ENCODE measurements around the gene SELENOO. TPM values are rescaled to one million over a fixed set of nuclear protein-coding genes. Genes with fewer than 3 reads are reported as not detected.

The SELENOO gene
- total RNA-seq, 1 donor from 2014 or later = 12.0 TPM

DNA sequence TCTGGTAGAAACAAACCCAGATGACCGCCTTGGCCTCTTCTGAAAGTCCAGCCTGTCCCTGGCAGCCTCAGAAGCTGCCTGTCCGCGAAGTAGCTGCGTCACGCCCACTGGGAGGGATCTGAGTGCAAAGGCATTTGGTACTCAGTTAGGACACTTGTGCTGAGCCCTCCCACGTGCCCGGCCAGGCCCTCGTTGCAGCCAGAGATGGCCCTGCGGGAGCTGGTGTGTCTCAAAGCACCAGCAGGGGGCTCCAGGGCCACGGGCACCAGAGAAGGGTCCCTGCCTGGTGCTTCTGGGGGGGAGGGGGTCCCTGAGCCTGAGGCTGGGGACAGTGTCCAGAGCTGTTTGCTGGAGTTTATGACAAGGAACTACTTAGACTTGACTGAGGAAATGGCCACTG lies 5.8 kb downstream of the SELENOO start:
- TF ChIP-seq, protein P1, sequence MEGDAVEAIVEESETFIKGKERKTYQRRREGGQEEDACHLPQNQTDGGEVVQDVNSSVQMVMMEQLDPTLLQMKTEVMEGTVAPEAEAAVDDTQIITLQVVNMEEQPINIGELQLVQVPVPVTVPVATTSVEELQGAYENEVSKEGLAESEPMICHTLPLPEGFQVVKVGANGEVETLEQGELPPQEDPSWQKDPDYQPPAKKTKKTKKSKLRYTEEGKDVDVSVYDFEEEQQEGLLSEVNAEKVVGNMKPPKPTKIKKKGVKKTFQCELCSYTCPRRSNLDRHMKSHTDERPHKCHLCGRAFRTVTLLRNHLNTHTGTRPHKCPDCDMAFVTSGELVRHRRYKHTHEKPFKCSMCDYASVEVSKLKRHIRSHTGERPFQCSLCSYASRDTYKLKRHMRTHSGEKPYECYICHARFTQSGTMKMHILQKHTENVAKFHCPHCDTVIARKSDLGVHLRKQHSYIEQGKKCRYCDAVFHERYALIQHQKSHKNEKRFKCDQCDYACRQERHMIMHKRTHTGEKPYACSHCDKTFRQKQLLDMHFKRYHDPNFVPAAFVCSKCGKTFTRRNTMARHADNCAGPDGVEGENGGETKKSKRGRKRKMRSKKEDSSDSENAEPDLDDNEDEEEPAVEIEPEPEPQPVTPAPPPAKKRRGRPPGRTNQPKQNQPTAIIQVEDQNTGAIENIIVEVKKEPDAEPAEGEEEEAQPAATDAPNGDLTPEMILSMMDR (IDR thresholded peaks at IDR 0.05; ENCODE audit: insufficient read depth, low read length, poor library complexity, severe bottlenecking) = peak; percentile 52
- H3K27me3 ChIP-seq (ENCODE audit: control insufficient read depth, insufficient read depth, low read length) = no peaks in the 10 kb centered on the region
- H3K4me3 ChIP-seq (ENCODE audit: low read depth, low read length) = no peak overlapping the region
- DNase-seq (ENCODE audit: low read depth) = no peak
- peaks cover 6% of the 10 kb centered on the region for H3K36me3 ChIP-seq (ENCODE audit: control insufficient read depth, insufficient read depth, low read length)

DNA sequence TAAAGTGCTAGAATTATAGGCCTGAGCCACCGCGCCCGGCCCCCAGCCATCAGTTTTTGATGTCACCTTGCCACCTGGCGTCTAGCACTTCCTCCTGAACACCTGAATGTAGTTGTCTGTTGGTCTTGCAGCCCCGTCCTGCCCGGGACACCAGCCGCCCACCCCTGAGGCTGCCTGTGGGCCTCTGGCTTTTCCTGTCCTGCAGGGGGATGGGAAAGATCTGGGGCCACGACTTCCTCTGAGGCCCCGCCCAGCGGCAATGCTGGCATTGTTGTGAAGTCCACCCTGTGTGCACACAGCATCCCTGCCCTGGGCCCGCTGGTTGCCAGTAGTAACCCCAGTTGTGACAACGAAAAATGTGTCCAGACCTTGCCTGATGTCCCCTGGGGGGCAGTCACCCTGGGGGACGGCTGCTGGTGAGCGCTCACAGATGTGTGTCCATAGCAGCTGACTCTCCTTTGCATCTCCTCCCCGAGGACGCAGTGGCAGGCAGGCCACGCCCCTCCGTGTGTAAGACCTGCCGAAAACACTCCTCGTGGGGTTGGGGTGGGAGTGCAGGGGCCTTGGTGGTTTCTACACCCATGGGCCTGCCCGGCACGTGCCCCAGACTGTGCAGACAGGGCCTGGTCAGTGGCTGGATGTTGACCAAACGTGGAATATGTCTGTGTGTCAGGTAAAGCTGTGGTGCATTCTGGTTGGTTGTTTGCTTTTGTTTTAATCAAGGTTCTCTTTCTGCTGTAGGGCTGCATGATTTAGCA lies 6.8 kb downstream of the SELENOO start:
- no peak for DNase-seq (ENCODE audit: low read depth)
- Histone ChIP-seq H3K27me3 (ENCODE audit: control insufficient read depth, insufficient read depth, low read length) (no peaks in the 10 kb centered on the region), H3K36me3 (ENCODE audit: control insufficient read depth, insufficient read depth, low read length) (peaks cover 6% of the 10 kb centered on the region), H3K4me3 (ENCODE audit: low read depth, low read length) (no peak overlapping the region)
- TF ChIP-seq, protein P1 (IDR thresholded peaks at IDR 0.05; ENCODE audit: insufficient read depth, low read length, poor library complexity, severe bottlenecking) = no peak

DNA sequence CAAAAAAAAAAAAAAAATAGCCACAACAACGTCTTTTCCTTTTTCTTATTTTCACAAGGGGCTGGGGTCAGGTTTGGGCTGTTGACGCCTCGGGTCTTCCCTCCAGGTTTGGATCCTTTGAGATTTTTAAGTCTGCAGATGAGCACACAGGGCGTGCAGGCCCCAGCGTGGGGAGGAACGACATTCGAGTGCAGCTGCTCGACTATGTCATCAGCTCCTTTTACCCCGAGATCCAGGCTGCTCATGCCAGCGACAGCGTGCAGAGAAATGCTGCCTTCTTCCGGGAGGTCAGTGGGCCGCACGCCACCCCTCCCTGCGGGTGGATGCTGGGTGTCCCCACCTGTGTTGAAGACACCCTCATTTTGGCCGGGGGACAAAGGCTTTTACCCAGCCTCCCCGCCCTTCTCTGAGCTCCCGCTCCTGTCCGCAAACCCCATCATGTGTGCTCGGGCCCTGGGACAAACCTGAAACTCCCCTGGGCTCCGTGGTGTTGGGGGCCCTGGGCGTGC lies 7.7 kb downstream of the SELENOO start:
- Histone ChIP-seq H3K4me3 (ENCODE audit: low read depth, low read length) (no peak overlapping the region), H3K27me3 (ENCODE audit: control insufficient read depth, insufficient read depth, low read length) (no peaks in the 10 kb centered on the region), H3K36me3 (ENCODE audit: control insufficient read depth, insufficient read depth, low read length) (peaks cover 9% of the 10 kb centered on the region)
- no peak for DNase-seq (ENCODE audit: low read depth)
- TF ChIP-seq, protein P1 (IDR thresholded peaks at IDR 0.05; ENCODE audit: insufficient read depth, low read length, poor library complexity, severe bottlenecking) = no peak

DNA sequence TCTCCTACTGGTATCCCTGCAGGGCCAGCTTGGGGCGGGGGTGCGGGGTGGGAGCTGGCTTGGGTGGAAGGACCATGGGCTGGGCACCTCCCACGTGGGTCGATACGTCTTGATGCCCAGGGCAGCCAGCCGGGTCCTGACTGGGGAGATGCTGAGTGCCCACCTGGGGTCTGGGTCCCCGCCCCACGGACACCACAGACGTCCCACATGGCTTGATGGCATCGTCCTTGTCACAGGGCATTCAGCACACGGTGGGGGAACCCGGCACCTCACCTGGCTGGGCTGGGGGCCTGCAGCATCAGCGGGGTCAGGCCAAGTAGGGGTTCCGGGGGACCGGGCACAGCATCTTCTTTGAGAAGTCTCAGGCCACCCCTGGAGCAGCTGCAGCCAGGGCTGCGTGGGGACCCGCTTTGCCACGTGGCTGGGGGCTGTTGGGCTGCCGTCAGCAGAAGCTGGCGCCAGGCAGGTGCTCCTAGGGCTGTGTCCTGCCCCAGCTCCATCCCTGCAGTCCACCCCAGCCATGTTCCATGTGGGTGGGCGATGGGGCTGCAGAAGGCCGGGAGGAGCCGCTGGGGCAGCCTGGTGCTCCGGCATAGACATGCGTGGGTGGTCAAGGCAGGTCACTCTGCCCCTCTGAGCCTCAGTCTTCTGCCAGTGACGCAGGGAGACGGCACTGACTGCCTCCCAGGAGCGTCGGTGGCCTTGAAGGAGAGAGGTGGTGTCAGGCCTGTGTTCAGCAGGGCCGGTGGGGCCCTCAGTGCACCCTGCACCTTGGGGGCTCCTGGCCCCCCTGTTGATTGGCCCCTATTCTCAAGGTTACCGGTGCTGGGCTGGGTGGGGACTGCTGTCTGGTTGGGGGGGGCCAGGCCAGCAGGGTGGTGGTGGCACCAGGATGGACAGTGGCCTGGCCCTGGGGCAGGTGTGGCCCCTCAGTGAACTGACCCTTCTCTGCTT lies 8.4 kb downstream of the SELENOO start:
- Histone ChIP-seq H3K36me3 (ENCODE audit: control insufficient read depth, insufficient read depth, low read length) (peaks cover 9% of the 10 kb centered on the region), H3K4me3 (ENCODE audit: low read depth, low read length) (no peak overlapping the region), H3K27me3 (ENCODE audit: control insufficient read depth, insufficient read depth, low read length) (no peaks in the 10 kb centered on the region)
- TF ChIP-seq, protein P1 (IDR thresholded peaks at IDR 0.05; ENCODE audit: insufficient read depth, low read length, poor library complexity, severe bottlenecking) = no peak
- DNase-seq (ENCODE audit: low read depth) = no peak

DNA sequence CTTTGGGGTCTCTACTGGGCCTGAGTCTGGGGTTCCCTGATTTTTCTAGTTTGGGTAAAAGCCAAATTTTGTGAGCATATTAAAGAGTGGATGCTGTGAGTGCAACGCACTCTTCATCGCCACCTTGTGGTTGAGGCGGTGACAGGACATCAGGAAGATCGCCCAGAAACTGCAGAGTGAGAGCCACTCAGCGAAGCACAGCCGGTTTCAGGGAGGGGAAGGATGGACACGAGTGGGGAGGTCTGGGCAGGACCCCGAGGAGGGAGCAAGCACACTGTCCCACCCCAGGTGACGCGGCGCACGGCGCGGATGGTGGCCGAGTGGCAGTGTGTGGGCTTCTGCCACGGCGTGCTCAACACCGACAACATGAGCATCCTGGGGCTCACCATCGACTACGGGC lies 9.1 kb downstream of the SELENOO start:
- no peak for DNase-seq (ENCODE audit: low read depth)
- TF ChIP-seq, protein P1 (IDR thresholded peaks at IDR 0.05; ENCODE audit: insufficient read depth, low read length, poor library complexity, severe bottlenecking) = peak; percentile 85
- H3K4me3 ChIP-seq (ENCODE audit: low read depth, low read length) = no peak overlapping the region
- peaks cover 11% of the 10 kb centered on the region for H3K36me3 ChIP-seq (ENCODE audit: control insufficient read depth, insufficient read depth, low read length)
- H3K27me3 ChIP-seq (ENCODE audit: control insufficient read depth, insufficient read depth, low read length) = no peaks in the 10 kb centered on the region
